Nucleus accumbens (tissue), 56 donors: ENCODE results near the gene IDE.
"Not testable (repeated sequence)": the region's sequence is repeated elsewhere in the genome, so short reads cannot be mapped to it uniquely, and the experiment has no call there.

Source experiments
- DNase-seq, 56 donors: peaks; one replicate each; lab custom pipeline; 2025; lab: John Stamatoyannopoulos, UW

Gene IDE

GRCh38 chr10:92573798-92574547 lies at the start of gene IDE:
IDE (minus strand) TSS chr10:92574093; CDS start chr10:92574019, 74 bp downstream.
- DNase-seq, result peak in 54 of 56 donors; percentile 38 to 88 (median 73)

GRCh38 chr10:92619368-92619767 lies 45.5 kb upstream of the IDE start:
- no peak for DNase-seq

GRCh38 chr10:92615515-92615914 lies 41.6 kb upstream of the IDE start:
- DNase-seq, result no peak

GRCh38 chr10:92604841-92605240 lies 30.9 kb upstream of the IDE start:
- no peak for DNase-seq

GRCh38 chr10:92598321-92598720 lies 24.4 kb upstream of the IDE start:
- DNase-seq, result no peak

GRCh38 chr10:92595505-92595904 lies 21.6 kb upstream of the IDE start:
- no peak for DNase-seq

- no peak for DNase-seq
Measured at GRCh38 chr10:92593619-92594588, 20.0 kb upstream of the IDE start.

GRCh38 chr10:92592761-92593618 lies 19.1 kb upstream of the IDE start, which contains the start of gene KIF11:
KIF11 (plus strand) TSS chr10:92593130; CDS start chr10:92593376, 246 bp downstream.
- DNase-seq, result peak; percentile 48 to 98 (median 92)

GRCh38 chr10:92591550-92592022 lies 17.7 kb upstream of the IDE start:
- DNase-seq, result peak in 55 of 56 donors; percentile 42 to 92 (median 80)

GRCh38 chr10:92590623-92591549 lies 17.0 kb upstream of the IDE start:
- DNase-seq, result peak in 38 of 56 donors; percentile 1 to 64 (median 12)

GRCh38 chr10:92582347-92582746 lies 8.5 kb upstream of the IDE start:
- not testable (repeated sequence) for DNase-seq

- no peak for DNase-seq
Measured at GRCh38 chr10:92575961-92576360, 2.1 kb upstream of the IDE start.

GRCh38 chr10:92574548-92575261 lies 812 bp upstream of the IDE start:
- peak in 1 of 56 donors; percentile 47 for DNase-seq

- peak in 35 of 56 donors; percentile 5 to 63 (median 37) for DNase-seq
Measured at GRCh38 chr10:92573091-92573797, 649 bp downstream of the IDE start.

GRCh38 chr10:92572362-92573090 lies 1.4 kb downstream of the IDE start:
- no peak for DNase-seq

- DNase-seq, result no peak
Measured at GRCh38 chr10:92571649-92572048, 2.2 kb downstream of the IDE start.

- DNase-seq, result not testable (repeated sequence)
Measured at GRCh38 chr10:92569663-92570062, 4.2 kb downstream of the IDE start.
